Measurements from ENCODE around the gene NPTXR. TPM values are rescaled to one million over a fixed set of nuclear protein-coding genes. Genes with fewer than 3 reads are reported as not detected.

NPTXR gene
- total and polyA plus RNA-seq, 10 of the 15 experiments (the other 5 are each of a cell fraction or from before 2014, with no cell fraction given), result 0.02 to 0.38 (median 0.07) TPM; not detected in 2

GRCh38 chr22:38774496-38775166 is 69.2 kb downstream of the NPTXR start:
- WGBS (ENCODE audit: insufficient coverage, insufficient replicate concordance, low lambda C conversion rate, missing lambda C conversion rate), result 23% methylated on average over 11 of the region's 11 CpGs
- Histone ChIP-seq H3K4me2 (ENCODE audit: control insufficient read depth, insufficient read depth) (no peak overlapping the region), H3K4me1 (ENCODE audit: control insufficient read depth, insufficient read depth, low read length) (no peaks in the 10 kb centered on the region), H3K4me3 (no peak overlapping the region), H3K79me2 (ENCODE audit: control insufficient read depth, insufficient read depth, low read length) (no peaks in the 10 kb centered on the region), H3K9me3 (replicated peaks; ENCODE audit: control insufficient read depth, insufficient read depth, low read length) (no peaks in the 10 kb centered on the region), H3K27ac (ENCODE audit: control insufficient read depth, insufficient read depth) (no peak overlapping the region), H4K20me1 (ENCODE audit: control insufficient read depth, insufficient read depth) (no peaks in the 10 kb centered on the region), H3K9ac (ENCODE audit: control insufficient read depth, insufficient read depth, low read length) (no peak overlapping the region), H3K36me3 (ENCODE audit: control insufficient read depth in 2 of 2, insufficient read depth in 2 of 2, low read length in 1 of 2) (no peaks in the 10 kb centered on the region), H2AFZ (ENCODE audit: control insufficient read depth, low read depth, low read length) (no peak overlapping the region), H3K27me3 (replicated peaks in 1 of 2; ENCODE audit: control insufficient read depth in 2 of 2, insufficient read depth in 2 of 2, low read length in 1 of 2) (no peaks in the 10 kb centered on the region)
- ATAC-seq (no peak), FAIRE-seq (no peak), DNase-seq (ENCODE audit: low read depth, low spot score) (no peak)
- SMC1A ChIA-PET (ENCODE audit: uncharacterized antibody, unreplicated experiment), result interaction anchor here (1.0 kb wide), 1 partner anchor 50 kb away, joined by 3 read pairs; no protein-coding TSS in a partner anchor
- RAD21 ChIA-PET (ENCODE audit: unreplicated experiment), result no interaction called here
- BruUV-seq (replicated peaks), result no TSS peak
- POLR2A ChIA-PET, result no interaction called here
- intact Hi-C loops (cut with micrococcal nuclease; ENCODE audit: unreplicated experiment) (no loop called here), in situ Hi-C loops (cut with MboI) (no loop called here)
- CTCF ChIA-PET, result no interaction called here
- TF ChIP-seq NR2F1 (conservative IDR thresholded peaks at IDR 0.05), result no peak
- TF ChIP-seq, protein P1, sequence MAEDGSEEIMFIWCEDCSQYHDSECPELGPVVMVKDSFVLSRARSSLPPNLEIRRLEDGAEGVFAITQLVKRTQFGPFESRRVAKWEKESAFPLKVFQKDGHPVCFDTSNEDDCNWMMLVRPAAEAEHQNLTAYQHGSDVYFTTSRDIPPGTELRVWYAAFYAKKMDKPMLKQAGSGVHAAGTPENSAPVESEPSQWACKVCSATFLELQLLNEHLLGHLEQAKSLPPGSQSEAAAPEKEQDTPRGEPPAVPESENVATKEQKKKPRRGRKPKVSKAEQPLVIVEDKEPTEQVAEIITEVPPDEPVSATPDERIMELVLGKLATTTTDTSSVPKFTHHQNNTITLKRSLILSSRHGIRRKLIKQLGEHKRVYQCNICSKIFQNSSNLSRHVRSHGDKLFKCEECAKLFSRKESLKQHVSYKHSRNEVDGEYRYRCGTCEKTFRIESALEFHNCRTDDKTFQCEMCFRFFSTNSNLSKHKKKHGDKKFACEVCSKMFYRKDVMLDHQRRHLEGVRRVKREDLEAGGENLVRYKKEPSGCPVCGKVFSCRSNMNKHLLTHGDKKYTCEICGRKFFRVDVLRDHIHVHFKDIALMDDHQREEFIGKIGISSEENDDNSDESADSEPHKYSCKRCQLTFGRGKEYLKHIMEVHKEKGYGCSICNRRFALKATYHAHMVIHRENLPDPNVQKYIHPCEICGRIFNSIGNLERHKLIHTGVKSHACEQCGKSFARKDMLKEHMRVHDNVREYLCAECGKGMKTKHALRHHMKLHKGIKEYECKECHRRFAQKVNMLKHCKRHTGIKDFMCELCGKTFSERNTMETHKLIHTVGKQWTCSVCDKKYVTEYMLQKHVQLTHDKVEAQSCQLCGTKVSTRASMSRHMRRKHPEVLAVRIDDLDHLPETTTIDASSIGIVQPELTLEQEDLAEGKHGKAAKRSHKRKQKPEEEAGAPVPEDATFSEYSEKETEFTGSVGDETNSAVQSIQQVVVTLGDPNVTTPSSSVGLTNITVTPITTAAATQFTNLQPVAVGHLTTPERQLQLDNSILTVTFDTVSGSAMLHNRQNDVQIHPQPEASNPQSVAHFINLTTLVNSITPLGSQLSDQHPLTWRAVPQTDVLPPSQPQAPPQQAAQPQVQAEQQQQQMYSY (CRISPR knock-in tag; IDR thresholded peaks at IDR 0.05), result no peak
- TF ChIP-seq SP1 (IDR thresholded peaks at IDR 0.05; ENCODE audit: low read depth, low read length), result no peak
- no peak for TF ChIP-seq GATAD2B (conservative IDR thresholded peaks at IDR 0.05; ENCODE audit: low read depth)
- TF ChIP-seq CUX1 (IDR thresholded peaks at IDR 0.05; ENCODE audit: insufficient replicate concordance, low read depth, low read length), result no peak
- no peak for TF ChIP-seq SUPT20H (IDR thresholded peaks at IDR 0.05; ENCODE audit: borderline replicate concordance, control insufficient read depth, low read depth, low read length)
- TF ChIP-seq, protein P2, sequence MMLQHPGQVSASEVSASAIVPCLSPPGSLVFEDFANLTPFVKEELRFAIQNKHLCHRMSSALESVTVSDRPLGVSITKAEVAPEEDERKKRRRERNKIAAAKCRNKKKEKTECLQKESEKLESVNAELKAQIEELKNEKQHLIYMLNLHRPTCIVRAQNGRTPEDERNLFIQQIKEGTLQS (IDR thresholded peaks at IDR 0.05; ENCODE audit: borderline replicate concordance, extremely low read depth, low read depth, low read length), result no peak
- no peak for TF ChIP-seq ESRRA (IDR thresholded peaks at IDR 0.05; ENCODE audit: low read length)
- TF ChIP-seq NFIC (IDR thresholded peaks at IDR 0.05; ENCODE audit: low read depth, low read length), result no peak
- TF ChIP-seq IRF4 (IDR thresholded peaks at IDR 0.05; ENCODE audit: low read depth, low read length), result no peak
- no peak for TF ChIP-seq MLLT1 (IDR thresholded peaks at IDR 0.05)
- TF ChIP-seq MYC (IDR thresholded peaks at IDR 0.05; ENCODE audit: insufficient read depth, insufficient read length, insufficient replicate concordance, low read length, severe bottlenecking), result no peak

All from GM12878 (cell line).